Central memory CD4-positive, alpha-beta T cell (primary cell): ENCODE measurements around the gene PAGE5.

Experiments used
- DNase-seq: peaks from one replicate; pipeline ENCODE4 v3.0.0; 2022
- total RNA-seq, 3 experiments: gene quantifications; one replicate each; lab custom pipeline; 2026; lab: John Stamatoyannopoulos, UW

The PAGE5 gene, protein sequence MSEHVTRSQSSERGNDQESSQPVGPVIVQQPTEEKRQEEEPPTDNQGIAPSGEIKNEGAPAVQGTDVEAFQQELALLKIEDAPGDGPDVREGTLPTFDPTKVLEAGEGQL
- total RNA-seq, result 0.11 to 0.77 (median 0.16) reads per million in 3 experiments

DNA sequence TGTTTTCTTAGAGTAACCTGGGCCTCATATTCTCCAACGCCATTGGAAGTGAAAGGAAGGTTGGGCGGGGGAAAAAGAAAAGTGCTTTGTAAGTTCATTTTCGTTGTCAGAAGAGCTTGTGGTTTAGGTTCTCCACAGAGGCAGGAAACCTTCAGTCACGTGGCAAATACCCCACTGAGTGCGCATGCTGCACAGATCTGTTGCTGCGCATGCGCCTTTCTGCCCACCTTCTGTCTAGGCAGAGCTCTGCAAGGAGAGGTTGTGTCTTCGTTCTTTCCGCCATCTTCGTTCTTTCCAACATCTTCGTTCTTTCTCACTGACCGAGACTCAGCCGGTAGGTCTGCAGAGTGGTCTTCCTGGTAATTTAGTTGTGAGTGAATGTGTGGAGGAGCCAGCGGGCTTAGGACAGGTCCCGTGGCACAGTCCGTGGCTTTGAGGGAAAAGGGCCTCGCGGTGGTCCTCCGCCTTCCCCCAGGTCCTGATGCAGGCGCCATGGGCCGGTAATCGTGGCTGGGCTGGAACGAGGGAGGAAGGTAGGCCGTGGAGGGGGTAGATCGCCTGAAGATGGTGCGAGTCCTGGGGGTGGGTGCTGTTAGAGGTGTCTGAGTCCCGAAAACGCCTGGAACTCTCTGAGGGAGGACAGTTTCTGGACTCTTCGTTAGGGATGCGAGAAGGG is at the start of gene PAGE5:
Gene PAGE5, plus strand, starts transcription at position 228 of the 676 bp plus-strand sequence. CDS start 1,037 bp downstream, outside the sequence.
- peak; percentile 3 for DNase-seq

DNA sequence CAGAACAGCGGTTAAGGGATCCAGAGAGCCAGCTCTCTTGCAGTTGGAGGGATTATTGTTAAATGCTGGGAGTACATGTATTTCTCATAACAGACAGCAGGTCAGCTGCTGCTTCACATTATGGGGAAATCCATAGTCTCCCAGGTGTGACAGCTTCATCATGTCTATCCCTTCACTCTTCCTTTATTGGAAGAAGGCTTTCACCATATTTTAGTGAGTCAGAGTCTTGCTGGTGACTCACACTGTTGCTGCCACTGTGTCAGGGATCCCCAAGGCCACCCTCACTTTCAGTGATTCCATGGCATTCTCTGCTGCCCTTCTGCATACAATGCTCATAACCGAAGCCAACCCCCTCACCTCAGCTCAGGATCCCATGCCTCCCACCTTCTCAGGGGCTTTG is 32.9 kb upstream of the PAGE5 start:
- no peak for DNase-seq

DNA sequence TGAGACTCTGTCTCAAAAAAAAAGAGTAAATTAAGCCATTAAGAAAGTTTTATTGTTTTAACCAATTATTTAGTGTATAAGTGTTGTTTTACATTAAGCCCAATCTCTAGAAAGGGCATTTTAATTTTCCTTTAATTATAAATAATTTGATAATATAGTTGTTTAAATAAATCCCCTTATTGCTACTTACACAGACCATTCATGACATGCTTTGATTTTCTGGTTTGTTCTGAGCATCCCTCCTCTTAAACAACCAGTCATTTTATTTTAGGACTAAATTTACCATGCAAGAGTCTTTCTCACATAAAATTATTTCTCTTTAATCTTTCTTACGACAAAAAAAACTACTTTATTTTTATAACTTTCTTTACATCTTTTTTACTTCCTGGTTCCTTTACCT is 23.5 kb upstream of the PAGE5 start:
- no peak for DNase-seq

DNA sequence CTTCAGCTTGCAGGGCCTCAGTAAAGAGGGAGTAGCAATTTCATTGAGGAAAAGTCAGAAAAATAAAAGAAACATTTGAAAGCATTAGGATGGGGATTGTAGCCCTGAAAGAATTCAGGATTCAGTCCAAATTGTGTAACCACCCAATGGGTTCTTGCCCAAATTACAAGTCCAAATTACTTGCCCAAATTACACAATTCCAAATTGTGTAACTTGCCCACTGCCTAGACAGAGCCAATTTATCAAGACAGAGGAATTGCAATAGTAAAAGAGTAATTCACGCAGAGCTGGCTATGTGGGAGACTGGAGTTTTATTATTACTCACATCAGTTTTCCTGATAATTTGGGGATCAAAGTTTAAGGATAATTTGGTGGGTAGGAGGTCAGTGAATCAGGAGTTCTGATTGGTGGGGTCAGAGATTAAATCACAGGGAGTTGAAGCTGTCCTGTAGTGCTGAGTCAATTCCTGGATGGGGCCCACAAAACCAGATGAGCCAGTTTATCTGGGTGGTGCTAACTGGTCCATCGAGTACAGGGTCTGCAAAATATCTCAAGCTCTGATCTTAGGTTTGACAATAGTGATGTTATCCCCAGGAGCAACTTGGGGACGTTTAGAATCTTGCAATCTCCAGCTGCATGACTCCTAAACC is 18.1 kb upstream of the PAGE5 start:
- no peak for DNase-seq

DNA sequence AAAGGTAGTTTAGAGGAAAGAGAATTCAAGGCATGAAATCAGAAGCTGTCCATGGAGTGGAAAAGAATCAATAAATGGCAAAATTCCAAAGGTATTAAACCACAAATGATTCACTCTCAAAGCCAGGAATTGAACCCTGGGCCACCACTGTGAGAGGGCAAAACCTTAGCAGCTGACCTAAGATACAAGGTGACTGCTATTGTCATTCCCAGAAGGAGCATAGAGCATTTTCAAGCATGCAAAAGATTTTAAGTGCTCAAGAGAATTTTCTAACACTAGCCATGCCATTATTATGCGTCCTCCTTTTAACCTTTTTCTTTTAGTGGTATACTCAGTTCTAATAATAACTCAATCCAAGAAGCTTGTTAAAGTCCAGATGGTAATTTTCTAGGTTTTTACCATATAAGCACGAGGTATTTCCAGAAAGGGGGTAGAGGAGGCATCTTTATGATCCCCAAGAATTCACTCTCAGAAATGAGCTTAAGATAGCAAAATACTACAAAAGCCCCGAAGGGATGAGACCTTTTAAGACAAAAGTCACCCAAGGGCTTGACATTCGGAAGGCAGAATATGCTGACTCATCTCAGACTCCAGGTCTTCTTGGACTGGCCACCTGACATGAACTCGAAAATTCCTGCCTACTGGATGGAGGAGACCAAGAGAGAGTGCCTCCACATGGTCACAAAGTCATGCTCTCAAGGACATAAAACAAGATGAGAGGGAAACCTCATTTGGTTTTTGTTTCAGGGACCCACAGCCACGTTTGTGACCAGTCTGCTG is 13.8 kb upstream of the PAGE5 start:
- DNase-seq, result no peak

DNA sequence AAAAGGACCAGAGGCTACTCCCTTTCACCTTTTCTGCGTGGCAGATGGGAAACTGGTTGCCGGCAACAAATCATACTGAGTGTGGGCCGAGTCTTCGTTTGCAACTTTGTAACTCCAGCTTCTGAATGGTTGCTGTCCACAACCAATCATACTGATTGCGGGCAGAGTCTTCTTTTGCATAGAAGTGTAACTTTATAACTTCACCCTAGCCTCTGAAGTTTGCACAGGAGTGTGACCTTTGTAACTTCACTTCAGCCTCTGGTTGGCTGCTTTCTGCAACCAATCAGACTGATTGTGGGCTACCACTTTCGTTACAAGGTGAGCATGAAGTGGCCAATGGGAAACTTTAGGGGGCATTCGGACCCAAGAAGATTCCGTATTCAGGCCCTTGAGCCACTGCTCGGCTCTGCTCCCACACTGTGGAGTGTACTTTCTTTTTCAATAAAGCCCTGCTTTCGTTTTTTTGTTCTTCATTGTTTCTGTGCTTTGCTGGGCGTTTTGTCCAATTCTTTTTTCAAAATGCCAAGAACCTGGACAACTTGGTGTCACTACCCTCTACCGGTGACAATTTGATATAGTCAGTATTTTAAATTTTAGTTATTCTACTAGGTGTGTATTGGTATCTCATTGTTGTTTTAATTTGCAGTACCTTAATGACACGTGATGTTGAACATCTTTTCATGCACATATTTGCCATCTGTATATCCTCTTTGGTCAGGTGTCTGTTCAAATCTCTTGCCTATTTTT is 9.0 kb upstream of the PAGE5 start:
- no peak for DNase-seq

DNA sequence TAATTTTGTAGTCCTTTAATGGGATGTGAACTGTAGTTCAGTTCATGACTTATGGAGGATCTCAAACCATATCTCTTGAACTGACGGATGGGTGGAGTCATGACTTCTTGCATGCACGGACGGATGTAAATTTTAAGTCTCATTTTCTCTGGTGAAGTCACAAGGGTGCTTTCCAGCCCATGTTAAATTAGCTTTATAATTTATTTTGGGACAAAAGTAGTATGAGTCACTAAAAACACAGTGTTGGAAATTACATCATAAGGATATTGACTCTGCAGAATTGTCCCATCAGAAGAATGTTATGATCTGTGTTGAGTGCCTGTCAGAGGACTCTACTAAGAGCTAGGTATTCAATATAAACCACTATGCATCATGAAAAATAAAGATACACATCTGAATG is 6.8 kb upstream of the PAGE5 start:
- no peak for DNase-seq

DNA sequence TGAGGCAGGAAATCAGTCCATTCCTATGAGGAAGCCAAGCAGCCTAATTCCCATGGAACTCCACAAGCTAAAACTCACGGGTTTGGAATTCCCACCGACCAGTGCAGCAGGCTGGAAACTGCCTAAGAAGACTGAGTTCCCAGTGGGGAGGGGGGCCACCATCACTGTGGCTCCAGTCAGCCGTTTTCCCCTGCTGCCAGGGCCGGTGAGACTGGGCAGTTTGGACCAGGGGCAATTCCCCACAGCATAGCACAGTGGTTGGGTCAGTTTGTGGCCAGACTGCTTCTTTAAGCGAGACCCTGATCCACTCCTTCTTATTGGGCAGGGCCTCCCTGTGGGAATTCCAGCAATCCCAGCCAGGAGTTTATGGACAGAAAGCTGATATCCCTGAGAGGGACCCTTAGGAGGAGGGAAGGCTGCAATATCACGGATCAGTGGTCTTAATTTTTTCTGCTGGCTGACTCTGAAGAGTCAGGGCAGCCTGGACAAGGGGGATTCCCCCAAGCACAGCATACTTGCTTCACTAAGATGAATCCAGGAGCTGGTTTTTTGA is 20.7 kb downstream of the PAGE5 start:
- DNase-seq, result no peak

DNA sequence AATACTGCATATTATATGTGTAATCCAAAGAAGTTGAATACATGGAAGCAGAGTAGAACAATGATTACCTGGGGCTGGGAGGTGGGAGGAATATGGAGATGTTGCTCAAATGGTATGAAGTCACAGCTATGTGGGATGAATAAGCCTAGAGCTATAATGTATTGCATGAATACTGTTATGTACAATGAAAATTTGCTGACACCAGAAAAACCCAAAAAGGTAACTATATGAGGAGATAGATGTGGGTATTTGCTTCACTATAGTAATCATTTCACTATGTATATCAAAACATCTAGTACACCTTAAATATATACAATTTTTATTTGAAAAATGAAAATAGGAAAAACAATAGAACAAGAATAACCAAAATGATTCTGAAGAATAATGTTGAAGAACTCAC is 33.4 kb downstream of the PAGE5 start:
- no peak for DNase-seq

DNA sequence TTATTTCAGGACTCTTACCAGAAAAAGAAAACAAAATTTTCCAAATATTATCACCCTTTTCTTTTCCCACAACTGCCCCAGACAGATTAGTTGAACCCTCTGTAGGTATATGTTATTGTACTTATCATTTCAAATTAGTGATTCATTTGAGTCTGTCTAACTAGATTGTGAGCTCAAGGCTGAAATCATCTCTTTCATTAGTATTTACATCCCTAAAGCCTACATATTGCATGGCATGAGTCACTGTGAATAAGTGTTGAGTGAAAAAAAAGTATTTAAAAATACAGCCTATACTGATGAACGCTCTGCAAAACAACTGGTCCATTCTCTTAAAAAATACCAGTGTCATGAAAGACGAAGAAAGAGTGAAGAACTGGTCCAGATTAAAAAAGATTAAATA is 40.7 kb downstream of the PAGE5 start:
- no peak for DNase-seq

DNA sequence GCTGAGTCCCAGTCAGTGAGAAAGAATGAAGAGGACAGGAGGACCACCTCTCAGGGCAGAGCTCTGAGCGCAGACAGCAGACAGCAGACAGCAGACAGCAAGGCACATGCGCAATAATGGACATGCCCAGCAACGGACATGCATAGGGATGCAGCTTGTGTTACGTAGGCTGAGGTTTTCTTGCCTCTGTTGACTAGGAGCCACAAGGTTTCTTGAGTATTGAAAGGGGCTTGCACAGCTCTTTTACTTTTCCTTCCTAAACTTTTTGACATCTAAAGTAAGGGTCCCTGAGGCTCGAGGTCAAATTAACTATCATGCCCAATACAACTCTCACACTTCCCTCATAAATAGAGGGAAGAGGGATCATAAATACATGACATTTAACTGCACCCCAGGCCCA is 44.7 kb downstream of the PAGE5 start, which contains the start of gene PAGE3:
Gene PAGE3, minus strand, starts transcription at position 101 of the 400 bp plus-strand sequence. CDS start 1,013 bp downstream, outside the sequence.
- no peak for DNase-seq
